ENCODE data around the gene IGFBP5. TPM values are rescaled to one million over a fixed set of nuclear protein-coding genes. Genes with fewer than 3 reads are reported as not detected.

IGFBP5 gene
- total and polyA plus RNA-seq, 10 of the 15 experiments (the other 5 are each of a cell fraction or from before 2014, with no cell fraction given) = 2.8 TPM; not detected in 9

DNA sequence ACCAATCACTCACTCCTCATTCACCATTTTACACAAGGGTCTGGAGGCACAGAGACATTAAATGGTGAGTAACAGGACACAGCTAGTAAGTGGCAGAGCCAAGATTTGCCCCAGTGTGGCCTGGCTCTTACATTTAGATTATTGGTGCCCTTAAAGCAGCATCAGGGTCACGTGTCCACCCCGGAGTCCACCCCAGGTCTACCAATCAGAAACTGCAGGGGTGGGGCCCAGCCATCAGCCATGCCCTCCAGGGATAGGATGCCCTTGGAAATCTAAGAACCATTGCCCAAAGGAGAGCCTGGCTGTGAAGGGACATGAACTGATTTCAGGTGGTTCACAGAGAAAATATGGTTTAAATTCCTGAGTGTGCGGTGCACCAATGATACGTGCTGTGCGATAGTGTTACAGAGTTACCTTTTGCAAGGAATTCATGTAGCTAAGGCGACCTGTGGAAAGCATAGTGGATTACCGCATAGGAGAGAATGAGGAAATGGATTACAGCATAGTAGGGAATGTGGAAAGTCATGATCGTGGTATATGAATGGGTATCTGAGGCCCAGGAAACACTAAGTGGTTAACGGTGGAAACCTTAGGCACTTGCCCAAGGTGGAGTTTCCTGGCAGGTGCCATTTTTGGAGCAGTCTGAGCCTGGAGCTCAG is 17.8 kb downstream of the IGFBP5 start (continued):
- no peak for TF ChIP-seq E4F1 (IDR thresholded peaks at IDR 0.05; ENCODE audit: borderline replicate concordance, partially characterized antibody)
- TF ChIP-seq FOS (IDR thresholded peaks at IDR 0.05; ENCODE audit: borderline replicate concordance, extremely low read depth, insufficient read length) = no peak
- TF ChIP-seq IKZF2 (IDR thresholded peaks at IDR 0.05) = no peak
- TF ChIP-seq CHD1 (IDR thresholded peaks at IDR 0.05; ENCODE audit: low read depth, low read length) = no peak
- TF ChIP-seq IKZF1 (conservative IDR thresholded peaks at IDR 0.05) = no peak

DNA sequence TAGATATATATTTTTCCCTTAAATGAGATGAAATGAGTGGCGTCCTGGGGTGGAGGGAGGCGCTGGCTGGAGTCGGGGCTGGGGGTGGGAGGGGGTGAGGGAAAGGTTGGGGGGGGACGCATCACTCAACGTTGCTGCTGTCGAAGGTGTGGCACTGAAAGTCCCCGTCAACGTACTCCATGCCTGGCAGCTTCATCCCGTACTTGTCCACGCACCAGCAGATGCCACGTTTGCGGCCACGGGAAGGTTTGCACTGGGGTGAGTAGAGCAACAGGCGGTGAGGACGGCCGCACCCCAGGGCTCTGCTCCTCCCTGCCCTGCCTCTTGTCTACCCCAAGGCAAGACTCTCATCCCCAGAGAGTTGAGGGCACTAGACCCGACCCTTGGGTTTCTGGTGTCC is 18.7 kb downstream of the IGFBP5 start:
- H4K20me1 ChIP-seq (ENCODE audit: control insufficient read depth, insufficient read depth) = no peaks in the 10 kb centered on the region
- no peaks in the 10 kb centered on the region; a peak in 2 of 4 replicates for H3K27me3 ChIP-seq (replicated peaks in 1 of 2; ENCODE audit: control insufficient read depth in 2 of 2, insufficient read depth in 2 of 2, low read length in 1 of 2)
- H3K4me1 ChIP-seq (ENCODE audit: control insufficient read depth, insufficient read depth, low read length) = no peaks in the 10 kb centered on the region
- intact Hi-C loops (cut with micrococcal nuclease; ENCODE audit: unreplicated experiment) (no loop called here), in situ Hi-C loops (cut with MboI) (loop anchor here (5.0 kb wide), 2 partner anchors 836 to 1036 kb away; no protein-coding TSS in a partner anchor)
- no peaks in the 10 kb centered on the region for H3K36me3 ChIP-seq (ENCODE audit: control insufficient read depth in 2 of 2, insufficient read depth in 2 of 2, low read length in 1 of 2)
- H3K9ac ChIP-seq (ENCODE audit: control insufficient read depth, insufficient read depth, low read length) = no peak overlapping the region
- no peak for DNase-seq (ENCODE audit: low read depth, low spot score)
- no peak for ATAC-seq
- POLR2A ChIA-PET = no interaction called here
- BruUV-seq (replicated peaks) = no TSS peak
- TF ChIP-seq KDM1A (IDR thresholded peaks at IDR 0.05; ENCODE audit: borderline replicate concordance) (no peak), CBX3 (IDR thresholded peaks at IDR 0.05; ENCODE audit: borderline replicate concordance, low read depth) (no peak), ZNF207 (IDR thresholded peaks at IDR 0.05; ENCODE audit: borderline replicate concordance) (no peak), ZZZ3 (IDR thresholded peaks at IDR 0.05; ENCODE audit: control insufficient read depth, insufficient read length, low read depth) (no peak), MXI1 (IDR thresholded peaks at IDR 0.05; ENCODE audit: low read depth, low read length) (no peak), SPI1 (IDR thresholded peaks at IDR 0.05; ENCODE audit: borderline replicate concordance, insufficient read depth, low read depth, low read length) (no peak), E2F4 (IDR thresholded peaks at IDR 0.05; ENCODE audit: low read depth, low read length) (no peak), DPF2 (IDR thresholded peaks at IDR 0.05) (no peak)
- TF ChIP-seq, protein P1, sequence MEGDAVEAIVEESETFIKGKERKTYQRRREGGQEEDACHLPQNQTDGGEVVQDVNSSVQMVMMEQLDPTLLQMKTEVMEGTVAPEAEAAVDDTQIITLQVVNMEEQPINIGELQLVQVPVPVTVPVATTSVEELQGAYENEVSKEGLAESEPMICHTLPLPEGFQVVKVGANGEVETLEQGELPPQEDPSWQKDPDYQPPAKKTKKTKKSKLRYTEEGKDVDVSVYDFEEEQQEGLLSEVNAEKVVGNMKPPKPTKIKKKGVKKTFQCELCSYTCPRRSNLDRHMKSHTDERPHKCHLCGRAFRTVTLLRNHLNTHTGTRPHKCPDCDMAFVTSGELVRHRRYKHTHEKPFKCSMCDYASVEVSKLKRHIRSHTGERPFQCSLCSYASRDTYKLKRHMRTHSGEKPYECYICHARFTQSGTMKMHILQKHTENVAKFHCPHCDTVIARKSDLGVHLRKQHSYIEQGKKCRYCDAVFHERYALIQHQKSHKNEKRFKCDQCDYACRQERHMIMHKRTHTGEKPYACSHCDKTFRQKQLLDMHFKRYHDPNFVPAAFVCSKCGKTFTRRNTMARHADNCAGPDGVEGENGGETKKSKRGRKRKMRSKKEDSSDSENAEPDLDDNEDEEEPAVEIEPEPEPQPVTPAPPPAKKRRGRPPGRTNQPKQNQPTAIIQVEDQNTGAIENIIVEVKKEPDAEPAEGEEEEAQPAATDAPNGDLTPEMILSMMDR (IDR thresholded peaks at IDR 0.05 in 2 of 3, conservative IDR thresholded peaks at IDR 0.05 in 1 of 3; ENCODE audit: control insufficient read depth in 2 of 3, extremely low read depth in 1 of 3, insufficient read depth in 1 of 3, low read depth in 3 of 3, low read length in 3 of 3) = no peak
- SMC1A ChIA-PET (ENCODE audit: uncharacterized antibody, unreplicated experiment) = interaction anchor here (1.0 kb wide), 1 partner anchor 233 kb away, joined by 3 read pairs; no protein-coding TSS in a partner anchor
- no peak overlapping the region for H3K4me3 ChIP-seq
- H3K27ac ChIP-seq (ENCODE audit: control insufficient read depth, insufficient read depth) = no peak overlapping the region
- no peak overlapping the region for H2AFZ ChIP-seq (ENCODE audit: control insufficient read depth, low read depth, low read length)
- H3K9me3 ChIP-seq (replicated peaks; ENCODE audit: control insufficient read depth, insufficient read depth, low read length) = no peaks in the 10 kb centered on the region
- RAD21 ChIA-PET (ENCODE audit: unreplicated experiment) = no interaction called here
- WGBS (ENCODE audit: insufficient coverage, insufficient replicate concordance, low lambda C conversion rate, missing lambda C conversion rate) = 35% methylated on average over 17 of the region's 17 CpGs
- no peak for FAIRE-seq
- CTCF ChIA-PET = no interaction called here
- H3K79me2 ChIP-seq (ENCODE audit: control insufficient read depth, insufficient read depth, low read length) = no peaks in the 10 kb centered on the region
- H3K4me2 ChIP-seq (ENCODE audit: control insufficient read depth, insufficient read depth) = no peak overlapping the region

All from GM12878 (cell line).